ENCODE data around the gene CCM2L.

- TF ChIP-seq NFIC (IDR thresholded peaks at IDR 0.05) (no peak), ATF4 (CRISPR knock-in tag; IDR thresholded peaks at IDR 0.05) (no peak), CTCF (IDR thresholded peaks at IDR 0.05 in 2 of 3, conservative IDR thresholded peaks at IDR 0.05 in 1 of 3; ENCODE audit: insufficient read depth in 2 of 3, low read depth in 1 of 3, low read length in 3 of 3) (no peak), POLR2A (conservative IDR thresholded peaks at IDR 0.05) (no peak), POLR2AphosphoS5 (IDR thresholded peaks at IDR 0.05; ENCODE audit: control insufficient read depth, insufficient read depth, low read depth, low read length) (no peak), HOXB6 (CRISPR knock-in tag; IDR thresholded peaks at IDR 0.05; ENCODE audit: borderline replicate concordance) (no peak), HOMEZ (CRISPR knock-in tag; IDR thresholded peaks at IDR 0.05) (no peak), HDGF (IDR thresholded peaks at IDR 0.05) (no peak), IRF9 (tag; IDR thresholded peaks at IDR 0.05) (no peak), BHLHE40 (IDR thresholded peaks at IDR 0.05; ENCODE audit: low read length) (no peak)
Observed at GRCh38 chr20:32033316-32033715, 23.1 kb downstream of the CCM2L start.

Measured in K562 (cell line).